ENCODE results near the gene IL23R. TPM values are rescaled to one million over a fixed set of nuclear protein-coding genes. Genes with fewer than 3 reads are reported as not detected.

The IL23R gene
- total and polyA plus RNA-seq, 2 donors (not counting 1 experiment from before 2014, with no cell fraction given), result not detected

- intact Hi-C loops (cut with micrococcal nuclease), result no loop called here
- no peak overlapping the region for H3K4me3 ChIP-seq (ENCODE audit: control extremely low read depth in 1 of 5, extremely low read depth in 1 of 5, insufficient read depth in 1 of 5, low read depth in 2 of 5, low read length in 4 of 5)
- Mint-ChIP-seq H3K27me3 (no peaks in the 10 kb centered on the region), H3K4me1 (no peaks in the 10 kb centered on the region), H3K4me3 (no peak overlapping the region), H3K27ac (no peak overlapping the region), H3K9me3 (ENCODE audit: insufficient read depth) (no peaks in the 10 kb centered on the region)
- no peak overlapping the region for H3K9ac ChIP-seq (ENCODE audit: low read length)
- DNase-seq (no peak), ATAC-seq (ENCODE audit: low read depth) (no peak)
- no peaks in the 10 kb centered on the region for H3K79me2 ChIP-seq (ENCODE audit: control insufficient read depth, insufficient read depth, low read length)
- H4K20me1 ChIP-seq (ENCODE audit: control insufficient read depth, insufficient read depth, low read length, poor library complexity, severe bottlenecking), result no peaks in the 10 kb centered on the region
- no peak overlapping the region for H3K4me2 ChIP-seq (replicated peaks; ENCODE audit: low read depth, low read length, poor library complexity, severe bottlenecking)
- TF ChIP-seq EZH2 (IDR thresholded peaks at IDR 0.05; ENCODE audit: borderline replicate concordance, insufficient read depth, low read depth, low read length, poor library complexity, severe bottlenecking) (no peak), CTCF (IDR thresholded peaks at IDR 0.05) (no peak)
- H3K36me3 ChIP-seq (replicated peaks in 1 of 2; ENCODE audit: control extremely low read depth in 1 of 2, control insufficient read depth in 1 of 2, extremely low read depth in 1 of 2, insufficient read depth in 2 of 2, low read length in 1 of 2), result no peaks in the 10 kb centered on the region
- ChIA-PET CTCF (interaction anchor here (1.1 to 2.4 kb wide), 3 partner anchors 23 to 89 kb away, joined by 3 to 6 read pairs (median 5); no protein-coding TSS in a partner anchor), POLR2A (no interaction called here)
- H2AFZ ChIP-seq (ENCODE audit: insufficient read depth, low read depth, low read length, poor library complexity, severe bottlenecking), result no peak overlapping the region
- H3K27me3 ChIP-seq (replicated peaks in 1 of 4; ENCODE audit: control extremely low read depth in 1 of 4, control insufficient read depth in 3 of 4, insufficient read depth in 4 of 4, low read length in 3 of 4), result no peaks in the 10 kb centered on the region
- H3K9me3 ChIP-seq (ENCODE audit: control extremely low read depth in 1 of 3, control insufficient read depth in 2 of 3, insufficient read depth in 1 of 3, low read length in 2 of 3), result peaks cover 0 to 1% (median 0%) of the 10 kb centered on the region in 3 donors
- WGBS (ENCODE audit: insufficient coverage), result 100% methylated on average over 2 of the region's 4 CpGs
- no peak overlapping the region for H3K27ac ChIP-seq (ENCODE audit: low read length in 2 of 2)
- no peaks in the 10 kb centered on the region for H3K4me1 ChIP-seq (ENCODE audit: control insufficient read depth in 2 of 2, insufficient read depth in 2 of 2, low read length in 2 of 2)
Measured at GRCh38 chr1:67124455-67124854, 41.8 kb upstream of the IL23R start.

GRCh38 chr1:67126111-67126746, 40.0 kb upstream of the IL23R start:
- Mint-ChIP-seq H3K9me3 (ENCODE audit: insufficient read depth) (no peaks in the 10 kb centered on the region), H3K4me1 (no peaks in the 10 kb centered on the region), H3K27ac (no peak overlapping the region), H3K4me3 (no peak overlapping the region), H3K27me3 (no peaks in the 10 kb centered on the region)
- H3K79me2 ChIP-seq (ENCODE audit: control insufficient read depth, insufficient read depth, low read length), result no peaks in the 10 kb centered on the region
- WGBS (ENCODE audit: insufficient coverage), result no CpG with 5 or more reads among the region's 5 CpGs
- intact Hi-C loops (cut with micrococcal nuclease), result no loop called here
- ChIA-PET CTCF (interaction anchor here (1.3 to 1.4 kb wide), 2 partner anchors 72 to 130 kb away, joined by 3 to 4 read pairs; partner anchors contain the start of gene SLC35D1), POLR2A (no interaction called here)
- no peaks in the 10 kb centered on the region for H3K36me3 ChIP-seq (replicated peaks in 1 of 2; ENCODE audit: control extremely low read depth in 1 of 2, control insufficient read depth in 1 of 2, extremely low read depth in 1 of 2, insufficient read depth in 2 of 2, low read length in 1 of 2)
- no peaks in the 10 kb centered on the region for H3K9me3 ChIP-seq (ENCODE audit: control extremely low read depth in 1 of 3, control insufficient read depth in 2 of 3, insufficient read depth in 1 of 3, low read length in 2 of 3)
- TF ChIP-seq CTCF (IDR thresholded peaks at IDR 0.05), result no peak
- TF ChIP-seq EZH2 (IDR thresholded peaks at IDR 0.05; ENCODE audit: borderline replicate concordance, insufficient read depth, low read depth, low read length, poor library complexity, severe bottlenecking), result no peak
- H3K4me1 ChIP-seq (ENCODE audit: control insufficient read depth in 2 of 2, insufficient read depth in 2 of 2, low read length in 2 of 2), result no peaks in the 10 kb centered on the region
- H3K4me2 ChIP-seq (replicated peaks; ENCODE audit: low read depth, low read length, poor library complexity, severe bottlenecking), result no peak overlapping the region
- no peaks in the 10 kb centered on the region for H4K20me1 ChIP-seq (ENCODE audit: control insufficient read depth, insufficient read depth, low read length, poor library complexity, severe bottlenecking)
- H3K27me3 ChIP-seq (replicated peaks in 1 of 4; ENCODE audit: control extremely low read depth in 1 of 4, control insufficient read depth in 3 of 4, insufficient read depth in 4 of 4, low read length in 3 of 4), result no peaks in the 10 kb centered on the region
- DNase-seq, result no peak
- no peak for ATAC-seq (ENCODE audit: low read depth)
- H3K27ac ChIP-seq (ENCODE audit: low read length in 2 of 2), result no peak overlapping the region
- no peak overlapping the region for H3K9ac ChIP-seq (ENCODE audit: low read length)
- no peak overlapping the region for H2AFZ ChIP-seq (ENCODE audit: insufficient read depth, low read depth, low read length, poor library complexity, severe bottlenecking)
- H3K4me3 ChIP-seq (ENCODE audit: control extremely low read depth in 1 of 5, extremely low read depth in 1 of 5, insufficient read depth in 1 of 5, low read depth in 2 of 5, low read length in 4 of 5), result no peak overlapping the region
